Urinary bladder (tissue), 4 donors: Measurements from ENCODE around the gene LALBA. TPM values are rescaled to one million over a fixed set of nuclear protein-coding genes. Genes with fewer than 3 reads are reported as not detected.

Experiments
- DNase-seq: peaks from one replicate; pipeline ENCODE4 v3.0.0-alpha.2; 2015; ENCODE audit errors: extremely low spot score
- H3K27ac ChIP-seq: one replicate; pipeline ENCODE4 v1.5.1; 2013; ENCODE audit warnings: low read depth, mild to moderate bottlenecking, moderate library complexity
- H3K36me3 ChIP-seq: one replicate; pipeline ENCODE4 v1.6.1; 2013; ENCODE audit warnings: mild to moderate bottlenecking, moderate library complexity; ENCODE audit not compliant: insufficient read depth
- H3K4me1 ChIP-seq: one replicate; pipeline ENCODE4 v1.6.1; 2013; ENCODE audit warnings: mild to moderate bottlenecking, moderate library complexity; ENCODE audit not compliant: insufficient read depth
- H3K4me3 ChIP-seq: one replicate; pipeline ENCODE4 v1.5.1; 2013; ENCODE audit warnings: low read depth, low read length
- WGBS: extraction: QIAGEN DNeasy Blood & Tissue Kit; methylation state at CpG from one replicate; pipeline ENCODE4 v1.1.7; 2013; 5-methylcytosine and 5-hydroxymethylcytosine counted together
- polyA plus RNA-seq: library from polyadenylated mRNA; stranded (reverse); fragments of 200-250 nt; gene quantifications from one replicate; pipeline ENCODE4 v1.2.3, GENCODE V29; 2013
- total RNA-seq: library from RNA; depleted of rRNA; stranded (reverse); fragments of >200 nt; gene quantifications from one replicate; pipeline ENCODE4 v1.2.3, GENCODE V29; 2014
- donor health status: healthy with polysubstance abuse.
- donor health status: healthy.

LALBA gene
- total RNA-seq, result not detected
- not detected for polyA plus RNA-seq

DNA sequence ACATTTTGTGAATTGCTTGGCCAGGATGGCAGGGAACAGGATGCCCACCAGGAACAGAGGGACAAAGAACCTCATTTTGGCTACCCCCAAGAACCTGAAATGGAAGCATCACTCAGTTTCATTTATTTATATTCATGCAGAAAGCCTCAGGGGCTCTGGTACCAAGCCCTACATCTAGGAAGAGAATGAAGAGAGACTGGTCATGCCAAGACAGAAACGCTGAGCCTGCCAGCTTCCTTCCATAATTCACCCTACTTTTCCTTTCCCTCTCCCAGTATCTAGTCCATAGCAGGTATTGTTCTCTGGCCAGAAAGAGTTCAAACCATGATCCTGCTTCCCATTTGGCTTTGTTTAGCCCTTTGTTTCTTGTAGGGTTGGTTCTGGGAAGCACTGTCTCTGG lies at the start of gene LALBA:
Gene LALBA (minus strand): TSS at position 101 of the 400 bp plus-strand sequence. CDS start 26 bp downstream, at position 75.
- no peak for DNase-seq
- Histone ChIP-seq H3K4me3 (no peak within 1 kb of the TSS), H3K27ac (no peak within 1 kb of the TSS), H3K4me1 (no peaks in the 10 kb centered on the region), H3K36me3 (no peaks in the 10 kb centered on the region)
- 76% methylated on average over 1 of the region's 1 CpG for WGBS

- DNase-seq, result peak; percentile 52
- Histone ChIP-seq H3K4me3 (no peak overlapping the region), H3K36me3 (no peaks in the 10 kb centered on the region), H3K27ac (no peak overlapping the region), H3K4me1 (no peaks in the 10 kb centered on the region)
- WGBS, result 17% methylated on average over 7 of the region's 7 CpGs
Observed at GRCh38 chr12:48618541-48618940, 48.7 kb upstream of the LALBA start.

- WGBS, result 88% methylated on average over 4 of the region's 4 CpGs
- no peaks in the 10 kb centered on the region for H3K4me1 ChIP-seq
- H3K36me3 ChIP-seq, result no peaks in the 10 kb centered on the region
- H3K27ac ChIP-seq, result no peak overlapping the region
- no peak overlapping the region for H3K4me3 ChIP-seq
- DNase-seq, result no peak
Observed at GRCh38 chr12:48615681-48616080, 45.8 kb upstream of the LALBA start.

DNA sequence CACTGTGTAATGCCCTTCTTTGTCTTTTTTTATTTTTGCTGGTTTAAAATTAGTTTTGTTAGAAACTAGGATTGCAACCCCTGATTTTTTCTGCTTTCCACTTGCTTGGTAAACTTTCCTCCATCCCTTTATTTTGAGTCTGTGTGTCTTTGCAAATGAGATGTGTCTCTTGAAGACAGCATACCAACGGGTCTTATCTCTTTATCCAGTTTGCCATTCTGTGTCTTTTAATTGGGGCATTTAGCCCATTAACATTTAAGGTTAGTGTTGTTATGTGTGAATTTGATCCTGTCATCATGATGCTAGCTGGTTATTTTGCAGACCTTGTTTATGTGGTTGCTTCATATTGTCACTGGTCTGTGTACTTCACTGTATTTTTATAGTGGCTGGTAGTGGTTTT lies 43.5 kb upstream of the LALBA start:
- Histone ChIP-seq H3K27ac (no peak overlapping the region), H3K36me3 (no peaks in the 10 kb centered on the region), H3K4me1 (no peaks in the 10 kb centered on the region), H3K4me3 (no peak overlapping the region)
- 66% methylated on average over 1 of the region's 1 CpG for WGBS
- DNase-seq, result no peak

DNA sequence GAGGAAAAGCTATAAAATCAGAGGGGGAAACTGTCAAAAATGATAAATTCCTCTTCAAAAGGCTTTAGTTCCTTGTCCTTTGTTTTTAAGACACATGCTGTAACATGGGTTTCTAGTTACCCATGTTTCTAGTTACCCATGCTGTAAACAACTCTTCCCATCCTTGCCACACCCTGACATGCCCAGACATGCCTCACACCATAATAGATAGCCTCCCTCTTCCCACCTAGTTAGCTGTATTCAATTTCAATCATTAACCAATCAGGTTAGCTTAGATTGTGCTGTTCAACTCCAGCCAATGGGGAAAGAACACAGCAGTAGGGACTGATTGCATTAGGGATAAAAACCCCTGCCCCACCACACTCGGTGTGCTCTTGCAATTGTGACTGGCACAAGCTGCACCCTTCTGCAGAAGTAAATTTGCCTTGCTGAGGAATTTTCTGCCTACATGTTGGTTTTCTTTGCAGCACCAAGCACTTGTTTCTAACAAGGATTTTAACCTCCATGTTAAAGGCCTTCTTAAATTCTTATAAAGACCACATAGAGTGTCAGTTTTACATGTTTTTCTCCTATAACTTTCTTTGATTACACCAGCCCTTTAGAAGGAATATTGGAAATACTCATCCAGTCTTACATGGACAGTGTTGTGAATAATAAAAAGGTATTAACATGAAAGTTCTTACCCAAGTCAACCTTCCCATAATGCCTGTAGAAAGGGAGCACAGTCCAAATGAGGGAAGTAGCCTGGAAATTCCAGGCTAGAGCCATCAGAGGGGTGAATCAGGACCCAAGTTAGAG lies 32.5 kb upstream of the LALBA start:
- no peaks in the 10 kb centered on the region for H3K4me1 ChIP-seq
- 67% methylated on average over 1 of the region's 1 CpG for WGBS
- H3K27ac ChIP-seq, result no peak overlapping the region
- H3K36me3 ChIP-seq, result no peaks in the 10 kb centered on the region
- no peak for DNase-seq
- no peak overlapping the region for H3K4me3 ChIP-seq

GRCh38 chr12:48601013-48601756 lies 31.3 kb upstream of the LALBA start:
- Histone ChIP-seq H3K4me3 (no peak overlapping the region), H3K36me3 (no peaks in the 10 kb centered on the region), H3K27ac (no peak overlapping the region), H3K4me1 (no peaks in the 10 kb centered on the region)
- 84% methylated on average over 11 of the region's 11 CpGs for WGBS
- DNase-seq, result no peak

DNA sequence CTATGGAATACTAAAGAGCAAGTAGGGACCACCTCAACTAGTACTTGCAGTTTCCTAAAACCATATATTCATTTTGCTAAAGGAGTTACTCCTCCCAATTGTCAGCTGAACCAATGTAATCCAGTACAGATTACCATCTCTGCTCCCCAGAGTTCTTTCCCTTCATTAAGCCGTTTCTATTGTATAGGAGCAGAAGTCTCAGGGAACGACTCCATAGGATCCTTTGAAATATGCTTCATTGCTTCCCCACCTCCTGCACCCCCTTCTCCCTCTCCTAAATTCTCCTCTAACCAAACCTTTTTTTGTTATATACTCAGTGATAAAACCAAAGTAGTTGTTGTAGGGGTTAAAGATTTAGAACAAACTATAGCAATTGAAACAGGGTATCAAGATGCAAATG lies 30.7 kb upstream of the LALBA start:
- 72% methylated on average over 2 of the region's 2 CpGs for WGBS
- DNase-seq, result no peak
- no peaks in the 10 kb centered on the region for H3K36me3 ChIP-seq

GRCh38 chr12:48592591-48593086 lies 22.8 kb upstream of the LALBA start:
- H3K27ac ChIP-seq, result no peak overlapping the region
- DNase-seq, result no peak
- 62% methylated on average over 2 of the region's 2 CpGs for WGBS
- no peaks in the 10 kb centered on the region for H3K4me1 ChIP-seq
- H3K4me3 ChIP-seq, result no peak overlapping the region
- no peaks in the 10 kb centered on the region for H3K36me3 ChIP-seq

More for the DNA sequence above, 30.7 kb upstream of the LALBA start:
- Histone ChIP-seq H3K4me1 (no peaks in the 10 kb centered on the region), H3K27ac (no peak overlapping the region), H3K4me3 (no peak overlapping the region)

DNA sequence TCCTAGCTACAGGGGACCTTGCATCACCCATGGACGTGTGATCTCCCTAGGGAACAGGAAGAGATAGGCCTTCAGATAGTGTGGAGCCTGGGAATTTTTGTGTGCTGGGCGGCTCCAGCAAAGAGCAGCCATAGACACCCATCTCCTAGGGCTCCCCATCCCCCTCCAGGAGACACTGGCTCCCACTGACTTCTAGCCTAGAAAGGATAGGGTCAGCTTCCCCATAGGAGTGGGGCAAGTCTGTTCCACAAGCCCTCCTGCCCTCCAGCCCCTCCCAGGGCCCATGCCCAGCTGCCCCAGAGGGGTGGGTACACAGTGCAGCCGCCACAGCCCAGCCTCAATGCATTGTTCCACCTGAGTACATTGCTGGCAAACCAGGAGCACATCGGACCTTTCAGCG lies 16.5 kb upstream of the LALBA start:
- H3K27ac ChIP-seq, result no peak overlapping the region
- H3K4me1 ChIP-seq, result no peaks in the 10 kb centered on the region
- DNase-seq, result no peak
- WGBS, result 86% methylated on average over 5 of the region's 5 CpGs
- no peak overlapping the region for H3K4me3 ChIP-seq
- no peaks in the 10 kb centered on the region for H3K36me3 ChIP-seq

DNA sequence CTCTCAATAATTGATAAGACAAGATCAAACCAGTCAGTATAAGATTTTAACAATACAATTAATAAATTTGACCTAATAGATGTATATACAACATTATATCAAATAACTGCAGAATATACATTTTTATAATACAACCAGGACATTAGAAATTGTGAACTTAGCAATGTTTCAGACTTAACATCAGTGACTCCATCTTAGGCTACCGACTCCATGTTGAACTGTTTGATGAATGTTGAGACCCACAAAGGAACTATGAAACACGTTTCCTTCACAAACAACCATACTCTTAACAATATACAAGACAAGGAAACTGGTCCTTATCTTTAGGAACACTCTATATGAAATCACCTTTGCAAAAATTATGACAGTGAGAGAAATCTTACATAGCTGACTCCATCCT lies 13.9 kb upstream of the LALBA start:
- Histone ChIP-seq H3K4me3 (no peak overlapping the region), H3K27ac (no peak overlapping the region), H3K36me3 (no peaks in the 10 kb centered on the region), H3K4me1 (no peaks in the 10 kb centered on the region)
- no peak for DNase-seq
- WGBS, result 43% methylated on average over 2 of the region's 2 CpGs

DNA sequence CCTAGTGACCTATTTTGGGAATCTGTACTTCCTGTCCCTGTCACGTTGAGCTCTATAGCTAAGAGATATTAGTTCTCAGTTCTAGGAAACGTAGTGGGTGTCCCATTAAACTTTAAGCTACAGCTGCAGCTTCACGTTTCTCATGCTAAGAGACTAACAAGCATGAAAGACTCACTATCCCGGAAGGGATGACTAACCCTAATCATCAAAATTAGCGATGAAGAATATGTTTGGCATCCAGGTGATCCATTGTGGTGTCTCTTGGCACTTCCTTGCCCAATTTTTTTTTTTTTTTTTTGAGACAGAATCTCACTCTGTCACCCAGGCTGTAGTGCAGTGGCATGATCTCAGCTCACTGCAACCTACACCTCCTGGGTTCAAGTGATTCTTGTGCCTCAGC lies 11.0 kb upstream of the LALBA start:
- no peak overlapping the region for H3K27ac ChIP-seq
- H3K4me1 ChIP-seq, result no peaks in the 10 kb centered on the region
- WGBS, result 53% methylated on average over 5 of the region's 5 CpGs
- H3K36me3 ChIP-seq, result no peaks in the 10 kb centered on the region
- no peak overlapping the region for H3K4me3 ChIP-seq
- no peak for DNase-seq

- Histone ChIP-seq H3K27ac (no peak overlapping the region), H3K36me3 (no peaks in the 10 kb centered on the region), H3K4me3 (no peak overlapping the region), H3K4me1 (no peaks in the 10 kb centered on the region)
- WGBS, result 34% methylated on average over 5 of the region's 5 CpGs
- DNase-seq, result no peak
Observed at GRCh38 chr12:48572326-48572725, 2.5 kb upstream of the LALBA start.

DNA sequence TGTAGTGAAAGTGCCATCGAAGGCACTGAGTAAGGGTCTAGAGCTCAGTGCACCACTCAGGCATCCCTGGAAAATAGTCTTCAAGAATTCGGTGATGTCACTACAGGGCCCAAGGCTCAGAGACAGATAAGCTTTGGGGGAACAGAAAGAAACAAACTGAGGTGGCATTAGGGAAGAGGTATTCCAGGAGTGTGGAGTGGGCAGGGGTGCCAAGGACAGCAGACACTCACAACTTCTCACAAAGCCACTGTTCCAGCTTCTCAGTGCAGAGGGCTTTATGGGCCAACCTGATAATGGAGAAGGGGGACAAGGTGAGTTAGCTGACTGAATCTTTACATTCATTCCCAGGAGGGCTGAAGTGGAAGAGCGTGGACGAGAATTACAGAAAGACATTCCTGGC lies 2.1 kb downstream of the LALBA start:
- Histone ChIP-seq H3K27ac (no peak overlapping the region), H3K4me1 (no peaks in the 10 kb centered on the region), H3K36me3 (no peaks in the 10 kb centered on the region), H3K4me3 (no peak overlapping the region)
- DNase-seq, result no peak
- WGBS, result 85% methylated on average over 4 of the region's 4 CpGs

DNA sequence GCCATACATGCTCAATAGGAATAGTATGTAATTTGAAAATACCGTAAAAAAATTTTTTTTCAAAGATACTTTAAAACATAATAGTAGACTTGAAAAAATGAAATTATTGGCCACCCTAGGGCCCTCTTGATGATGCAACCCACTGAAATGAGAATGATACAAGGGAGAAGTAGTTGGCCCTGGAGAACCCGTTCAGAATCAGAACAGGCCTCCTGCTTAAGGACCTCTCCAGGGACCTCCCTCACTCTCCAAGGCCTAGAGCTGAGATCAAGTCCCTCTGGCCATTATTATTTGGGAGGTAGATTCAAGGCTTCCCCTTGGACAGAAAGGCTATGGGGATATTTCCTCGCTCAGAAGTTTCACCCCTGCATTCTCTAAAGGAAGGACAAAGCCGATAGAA lies 11.9 kb downstream of the LALBA start:
- H3K36me3 ChIP-seq, result no peaks in the 10 kb centered on the region
- no peak for DNase-seq
- H3K27ac ChIP-seq, result no peak overlapping the region
- 80% methylated on average over 4 of the region's 4 CpGs for WGBS
- H3K4me1 ChIP-seq, result no peaks in the 10 kb centered on the region
- no peak overlapping the region for H3K4me3 ChIP-seq
